WERI-Rb-1 (cell line): ENCODE results near the gene LRP10.

Source experiments
- DNase-seq: peaks from one replicate; pipeline ENCODE4 v3.0.0-alpha.2; 2020
- H3K27ac ChIP-seq: fragments of 250-450 bp; sonication (Bioruptor Pico); 2 replicates; pipeline ENCODE4 v1.5.1; 2020; ENCODE audit warnings: mild to moderate bottlenecking, moderate library complexity
- H3K27me3 ChIP-seq: fragments of 250-450 bp; sonication (Bioruptor Pico); 2 replicates; pipeline ENCODE4 v1.5.1; 2021; ENCODE audit warnings: mild to moderate bottlenecking, low read depth, moderate library complexity; ENCODE audit not compliant: insufficient read depth, severe bottlenecking
- H3K36me3 ChIP-seq: fragments of 250-450 bp; sonication (Bioruptor Pico); 2 replicates; pipeline ENCODE4 v1.5.1; 2020; ENCODE audit warnings: mild to moderate bottlenecking, moderate library complexity
- H3K4me3 ChIP-seq: 2 replicates; pipeline ENCODE4 v1.5.1; 2011; ENCODE audit warnings: low read depth, mild to moderate bottlenecking, control low read depth, low read length
- H3K9me3 ChIP-seq: fragments of 250-450 bp; sonication (Bioruptor Pico); 2 replicates; pipeline ENCODE4 v1.5.1; 2021; ENCODE audit warnings: mild to moderate bottlenecking, moderate library complexity; ENCODE audit not compliant: severe bottlenecking
- TF ChIP-seq, protein P1 (sequence below): IDR thresholded peaks from 2 replicates; pipeline ENCODE4 v1.5.1; 2011; ENCODE audit warnings: low read depth, mild to moderate bottlenecking, control low read depth, inconsistent platforms, low read length

Gene LRP10

DNA sequence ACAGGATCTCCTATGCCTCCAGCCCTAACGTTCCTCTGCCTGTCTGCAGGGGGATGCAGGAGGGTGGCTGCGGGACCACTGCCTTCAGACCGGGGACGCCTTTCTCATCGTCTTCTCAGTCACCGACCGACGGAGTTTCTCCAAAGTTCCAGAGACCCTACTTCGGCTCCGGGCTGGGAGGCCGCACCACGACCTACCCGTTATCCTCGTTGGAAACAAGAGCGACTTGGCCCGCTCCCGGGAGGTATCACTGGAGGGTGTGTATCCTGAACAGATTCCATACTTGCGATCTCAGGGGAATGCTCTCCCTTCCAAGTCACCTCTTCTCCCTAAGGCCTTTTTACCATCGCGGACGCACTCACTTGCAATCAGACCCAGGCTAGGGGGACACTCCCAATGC lies 14.4 kb downstream of the LRP10 start:
- Histone ChIP-seq H3K9me3 (no peaks in the 10 kb centered on the region), H3K36me3 (no peaks in the 10 kb centered on the region), H3K27ac (no peak overlapping the region), H3K27me3 (no peaks in the 10 kb centered on the region), H3K4me3 (no peak overlapping the region)
- DNase-seq: no peak
- TF ChIP-seq, protein P1, sequence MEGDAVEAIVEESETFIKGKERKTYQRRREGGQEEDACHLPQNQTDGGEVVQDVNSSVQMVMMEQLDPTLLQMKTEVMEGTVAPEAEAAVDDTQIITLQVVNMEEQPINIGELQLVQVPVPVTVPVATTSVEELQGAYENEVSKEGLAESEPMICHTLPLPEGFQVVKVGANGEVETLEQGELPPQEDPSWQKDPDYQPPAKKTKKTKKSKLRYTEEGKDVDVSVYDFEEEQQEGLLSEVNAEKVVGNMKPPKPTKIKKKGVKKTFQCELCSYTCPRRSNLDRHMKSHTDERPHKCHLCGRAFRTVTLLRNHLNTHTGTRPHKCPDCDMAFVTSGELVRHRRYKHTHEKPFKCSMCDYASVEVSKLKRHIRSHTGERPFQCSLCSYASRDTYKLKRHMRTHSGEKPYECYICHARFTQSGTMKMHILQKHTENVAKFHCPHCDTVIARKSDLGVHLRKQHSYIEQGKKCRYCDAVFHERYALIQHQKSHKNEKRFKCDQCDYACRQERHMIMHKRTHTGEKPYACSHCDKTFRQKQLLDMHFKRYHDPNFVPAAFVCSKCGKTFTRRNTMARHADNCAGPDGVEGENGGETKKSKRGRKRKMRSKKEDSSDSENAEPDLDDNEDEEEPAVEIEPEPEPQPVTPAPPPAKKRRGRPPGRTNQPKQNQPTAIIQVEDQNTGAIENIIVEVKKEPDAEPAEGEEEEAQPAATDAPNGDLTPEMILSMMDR: no peak

DNA sequence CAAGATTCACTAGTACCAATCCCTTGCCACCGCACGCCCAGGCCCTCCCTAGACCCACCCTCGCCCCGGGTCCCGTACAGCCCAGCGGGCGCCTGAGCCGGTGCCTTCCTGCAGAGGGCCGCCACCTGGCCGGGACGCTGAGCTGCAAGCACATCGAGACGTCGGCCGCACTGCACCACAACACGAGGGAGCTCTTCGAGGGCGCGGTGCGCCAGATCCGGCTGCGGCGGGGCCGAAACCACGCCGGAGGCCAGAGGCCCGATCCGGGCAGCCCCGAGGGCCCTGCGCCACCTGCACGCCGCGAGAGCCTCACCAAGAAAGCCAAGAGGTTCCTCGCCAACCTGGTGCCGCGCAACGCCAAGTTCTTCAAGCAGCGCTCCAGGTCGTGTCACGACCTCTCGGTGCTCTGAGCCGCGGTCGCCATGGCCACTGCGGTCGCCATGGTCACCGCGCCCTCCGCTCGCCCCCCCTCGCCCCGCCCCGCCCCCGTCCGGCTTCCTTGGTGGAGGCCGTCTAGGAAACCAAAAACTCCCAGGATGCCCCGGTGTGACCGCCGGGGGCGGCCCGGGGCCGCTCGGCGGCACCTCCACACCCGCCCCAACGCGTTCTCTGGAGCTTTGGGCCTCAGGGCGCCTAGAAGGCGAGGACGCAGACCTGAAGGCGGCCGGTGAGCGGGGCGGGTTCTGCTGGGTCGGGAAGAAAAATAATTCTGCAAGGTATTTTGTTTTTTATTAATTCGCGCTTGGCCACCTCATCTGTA lies 15.1 kb downstream of the LRP10 start:
- Histone ChIP-seq H3K9me3 (no peaks in the 10 kb centered on the region), H3K27ac (no peak overlapping the region), H3K4me3 (no peak overlapping the region), H3K36me3 (no peaks in the 10 kb centered on the region), H3K27me3 (no peaks in the 10 kb centered on the region)
- no peak for DNase-seq
- TF ChIP-seq, protein P1: no peak

DNA sequence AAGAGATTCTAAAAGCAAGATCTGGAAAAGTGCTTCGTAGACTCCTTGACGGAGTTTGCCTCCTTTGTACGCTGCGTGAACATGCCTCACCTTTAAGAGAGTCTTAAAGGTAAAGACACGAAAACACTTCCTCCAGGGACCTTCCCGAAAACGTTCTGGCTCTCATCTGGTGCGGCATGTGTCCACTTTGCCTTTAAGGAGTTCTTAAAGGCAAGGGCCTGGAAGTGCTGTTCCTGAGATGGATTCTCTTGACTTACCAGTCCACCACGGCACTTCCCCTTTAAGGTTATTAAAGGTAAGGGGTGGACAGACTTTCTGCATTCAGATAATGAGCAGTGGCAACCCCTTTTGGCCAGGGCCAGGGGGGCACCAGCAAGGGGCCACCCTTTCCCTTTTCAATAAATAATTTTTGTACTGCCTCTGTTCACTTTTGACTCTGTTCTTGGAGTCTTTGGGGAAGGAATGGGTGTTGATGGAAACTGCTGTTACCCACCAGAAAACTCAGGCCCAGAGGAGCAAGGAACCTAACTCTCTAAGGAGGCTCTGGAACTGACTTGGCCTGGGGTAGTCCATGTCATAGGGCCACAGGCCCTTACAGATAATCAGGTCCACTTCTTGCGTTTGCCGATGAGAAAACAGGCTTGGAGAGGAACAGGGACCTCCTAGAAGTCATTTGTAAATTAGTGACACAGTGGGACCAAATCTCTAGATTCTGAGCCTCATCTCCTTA lies 15.9 kb downstream of the LRP10 start:
- H3K27ac ChIP-seq: no peak overlapping the region
- no peak for DNase-seq
- H3K27me3 ChIP-seq: no peaks in the 10 kb centered on the region
- TF ChIP-seq, protein P1: no peak
- no peaks in the 10 kb centered on the region for H3K36me3 ChIP-seq
- no peak overlapping the region for H3K4me3 ChIP-seq
- no peaks in the 10 kb centered on the region for H3K9me3 ChIP-seq

DNA sequence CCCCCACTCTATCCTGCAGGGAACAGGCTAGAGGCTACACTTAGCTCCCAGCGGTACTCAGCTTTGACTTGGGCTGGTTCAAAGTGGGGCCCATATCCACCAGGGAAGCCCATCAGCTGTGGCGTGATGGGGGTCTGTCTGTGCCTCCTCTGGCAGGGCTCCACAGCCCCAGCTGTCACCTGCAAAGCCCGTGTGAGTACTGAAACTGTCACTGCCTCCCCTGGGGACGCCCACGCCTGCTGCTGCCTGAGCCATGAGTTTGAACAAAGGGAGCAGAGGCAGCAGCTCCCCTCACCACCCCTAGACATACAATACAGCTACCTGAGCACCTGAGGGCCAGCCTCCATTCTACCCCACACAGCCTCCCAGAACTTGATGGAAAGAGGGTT lies 16.4 kb downstream of the LRP10 start:
- DNase-seq: no peak
- Histone ChIP-seq H3K36me3 (no peaks in the 10 kb centered on the region), H3K27ac (no peak overlapping the region), H3K4me3 (no peak overlapping the region), H3K27me3 (no peaks in the 10 kb centered on the region), H3K9me3 (no peaks in the 10 kb centered on the region)
- TF ChIP-seq, protein P1: no peak

DNA sequence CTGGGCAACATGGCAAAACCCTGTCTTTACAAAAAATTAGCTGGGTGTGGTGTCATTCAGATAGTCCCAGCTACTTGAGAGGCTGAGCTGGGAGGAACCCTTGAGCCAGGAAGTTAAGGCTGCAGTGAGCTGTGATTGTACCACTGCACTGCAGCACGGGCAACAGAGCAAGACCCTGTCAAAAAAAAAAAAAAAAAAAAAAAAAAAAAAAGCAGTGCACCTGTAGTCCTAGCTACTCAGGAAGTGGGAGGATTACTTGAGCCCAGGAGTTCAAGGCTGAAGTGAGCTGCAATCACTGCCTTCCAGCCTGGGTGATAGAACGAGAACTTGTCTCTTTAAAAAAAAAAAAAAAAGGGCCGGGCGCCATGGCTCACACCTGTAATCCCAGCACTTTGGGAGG lies 17.1 kb downstream of the LRP10 start:
- TF ChIP-seq, protein P1: no peak
- no peaks in the 10 kb centered on the region for H3K27me3 ChIP-seq
- H3K27ac ChIP-seq: no peak overlapping the region
- no peak overlapping the region for H3K4me3 ChIP-seq
- no peaks in the 10 kb centered on the region for H3K36me3 ChIP-seq
- no peaks in the 10 kb centered on the region for H3K9me3 ChIP-seq
- DNase-seq: no peak
